Activated CD4-positive, alpha-beta T cell treated with anti-CD3 and anti-CD28 coated beads, Interleukin-2, amount 10 ng/mL, durations not matched to agents 7 days and 5 days (primary cell): ENCODE measurements around the gene BCL2. TPM values are rescaled to one million over a fixed set of nuclear protein-coding genes. Genes with fewer than 3 reads are reported as not detected.
"Not testable (repeated sequence)": the region's sequence is repeated elsewhere in the genome, so short reads cannot be mapped to it uniquely, and the experiment has no call there.

Experiments
- CTCF ChIA-PET: fragments of 350-600 bp; sonication (Branson Sonifier 250); formaldehyde crosslinking; loops from one replicate; lab custom pipeline; 2021; ENCODE audit warnings: antibody characterized with exemption; lab: Charles Lee
- POLR2A ChIA-PET: fragments of 350-600 bp; sonication (Branson Sonifier 250); formaldehyde crosslinking; loops from one replicate; lab custom pipeline; 2021; ENCODE audit warnings: antibody characterized with exemption; lab: Charles Lee
- DNase-seq: peaks from one replicate; pipeline ENCODE4 v3.0.0-alpha.2; 2020
- H3K27ac Mint-ChIP-seq: one replicate; pipeline ENCODE4 v1.8.0; 2021; ENCODE audit warnings: mild to moderate bottlenecking, moderate library complexity, mixed read lengths
- H3K27me3 Mint-ChIP-seq: one replicate; pipeline ENCODE4 v1.8.0; 2021; ENCODE audit warnings: mixed read lengths
- H3K36me3 Mint-ChIP-seq: one replicate; pipeline ENCODE4 v1.8.0; 2021; ENCODE audit warnings: low read depth, mixed read lengths
- H3K4me1 Mint-ChIP-seq: one replicate; pipeline ENCODE4 v1.8.0; 2021; ENCODE audit warnings: mixed read lengths
- H3K4me3 Mint-ChIP-seq: one replicate; pipeline ENCODE4 v1.8.0; 2021; ENCODE audit warnings: mild to moderate bottlenecking, moderate library complexity, mixed read lengths
- H3K9me3 Mint-ChIP-seq: one replicate; pipeline ENCODE4 v1.8.0; 2021; ENCODE audit warnings: mixed read lengths
- total RNA-seq, 2 experiments: library from RNA; stranded (reverse); gene quantifications; one replicate each; pipeline ENCODE4 v1.2.3, GENCODE V29; 2021

Gene BCL2
- total RNA-seq, 2 experiments from 2014 or later, result 113 to 119 TPM

DNA sequence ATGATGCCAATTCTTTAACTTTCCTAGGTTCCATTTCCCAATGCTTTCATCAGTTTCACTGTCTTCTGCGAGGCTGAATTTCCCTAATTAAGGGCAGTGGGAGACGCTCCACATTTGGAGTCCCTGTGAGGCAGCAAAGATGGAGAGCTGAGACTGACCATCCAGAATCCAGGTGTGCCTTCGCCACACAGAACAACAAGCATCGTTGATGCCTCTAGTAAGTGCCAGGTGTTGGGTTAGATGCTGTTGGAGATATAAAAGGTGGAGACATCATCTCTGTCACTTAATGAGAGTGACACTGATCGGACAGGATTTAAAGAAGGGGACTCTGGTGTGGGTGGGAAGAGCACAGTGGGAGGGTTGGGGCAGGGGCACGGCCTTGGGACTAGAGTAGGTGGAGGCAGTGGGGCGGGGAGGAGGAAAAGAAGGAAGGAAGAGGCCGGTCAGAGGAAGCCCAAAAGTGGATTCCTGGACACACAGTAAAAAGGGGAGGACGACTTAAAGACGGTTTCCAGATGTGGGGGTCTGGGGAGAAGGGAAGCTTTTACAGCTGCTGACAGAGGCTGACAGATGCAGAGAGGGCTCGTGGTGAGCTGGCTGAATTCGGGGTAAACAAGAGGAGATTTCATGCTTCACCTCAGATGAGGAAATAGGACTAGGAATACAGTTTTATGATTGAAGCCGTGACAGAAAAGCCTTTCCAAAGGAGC, 113.0 kb downstream of the BCL2 start:
- Mint-ChIP-seq H3K4me3 (peak overlapping the region; percentile 70), H3K27ac (peak overlapping the region; percentile 93), H3K9me3 (no peaks in the 10 kb centered on the region), H3K4me1 (peaks cover 93% of the 10 kb centered on the region), H3K27me3 (no peaks in the 10 kb centered on the region), H3K36me3 (peaks cover 81% of the 10 kb centered on the region)
- ChIA-PET CTCF (interaction anchor here (1.1 to 2.6 kb wide), 2 partner anchors 78 to 111 kb away, joined by 3 to 10 read pairs; no protein-coding TSS in a partner anchor), POLR2A (no interaction called here)
- DNase-seq, result no peak

DNA sequence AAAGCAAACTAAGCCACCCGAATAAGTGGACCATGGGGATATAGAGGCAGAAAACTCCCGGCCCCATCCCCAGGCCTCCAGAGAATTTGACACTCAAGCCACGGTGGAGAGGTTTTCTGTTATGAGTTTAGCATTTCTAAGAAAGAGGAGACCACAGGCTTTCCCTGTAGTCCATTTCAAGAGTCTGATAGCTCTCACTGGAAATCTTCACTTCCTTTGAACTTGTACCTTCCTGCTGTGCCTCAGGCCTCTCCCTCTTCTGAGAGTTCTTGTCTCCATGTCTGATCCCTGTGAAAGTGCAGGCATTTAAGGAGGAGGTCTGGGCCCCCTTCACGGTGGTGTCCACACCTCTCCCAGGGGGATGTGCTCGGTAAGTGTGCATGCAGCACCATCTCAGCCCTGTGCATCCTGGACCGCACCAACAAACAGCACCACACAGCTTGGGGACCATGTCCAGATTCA, 113.7 kb downstream of the BCL2 start:
- POLR2A ChIA-PET, result no interaction called here
- peaks cover 74% of the 10 kb centered on the region for H3K36me3 Mint-ChIP-seq
- no peaks in the 10 kb centered on the region for H3K27me3 Mint-ChIP-seq
- CTCF ChIA-PET, result interaction anchor here (1.1 to 2.6 kb wide), 3 partner anchors 16 to 112 kb away, joined by 3 to 10 read pairs (median 3); no protein-coding TSS in a partner anchor
- H3K9me3 Mint-ChIP-seq, result no peaks in the 10 kb centered on the region
- H3K27ac Mint-ChIP-seq, result peak overlapping the region; percentile 93
- no peak for DNase-seq
- H3K4me1 Mint-ChIP-seq, result peaks cover 93% of the 10 kb centered on the region
- peak overlapping the region; percentile 70 for H3K4me3 Mint-ChIP-seq

DNA sequence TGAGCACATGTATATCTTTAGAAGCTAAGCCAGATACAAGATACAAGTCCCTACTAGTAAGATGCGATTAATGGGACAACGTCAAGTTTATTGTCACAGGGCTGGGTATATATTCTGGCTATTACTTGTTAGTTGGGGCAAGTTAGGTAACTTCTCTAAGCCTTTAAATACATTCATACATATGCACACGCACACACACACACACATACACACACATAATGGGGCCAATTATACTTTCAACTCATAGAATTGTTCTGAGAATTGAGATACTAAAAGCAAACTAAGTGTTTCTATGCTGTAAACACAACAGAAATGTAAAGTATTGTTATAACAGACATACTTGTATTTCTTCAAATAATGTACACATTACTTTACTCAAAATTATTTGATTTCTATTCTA, 116.1 kb downstream of the BCL2 start:
- ChIA-PET CTCF (interaction anchor here (1.6 to 1.7 kb wide), 3 partner anchors 22 to 235 kb away, joined by 4 to 8 read pairs (median 5); no protein-coding TSS in a partner anchor), POLR2A (no interaction called here)
- Mint-ChIP-seq H3K27ac (no peak overlapping the region), H3K4me3 (no peak overlapping the region), H3K36me3 (peaks cover 53% of the 10 kb centered on the region), H3K27me3 (no peaks in the 10 kb centered on the region), H3K4me1 (peaks cover 74% of the 10 kb centered on the region), H3K9me3 (no peaks in the 10 kb centered on the region)
- no peak for DNase-seq

DNA sequence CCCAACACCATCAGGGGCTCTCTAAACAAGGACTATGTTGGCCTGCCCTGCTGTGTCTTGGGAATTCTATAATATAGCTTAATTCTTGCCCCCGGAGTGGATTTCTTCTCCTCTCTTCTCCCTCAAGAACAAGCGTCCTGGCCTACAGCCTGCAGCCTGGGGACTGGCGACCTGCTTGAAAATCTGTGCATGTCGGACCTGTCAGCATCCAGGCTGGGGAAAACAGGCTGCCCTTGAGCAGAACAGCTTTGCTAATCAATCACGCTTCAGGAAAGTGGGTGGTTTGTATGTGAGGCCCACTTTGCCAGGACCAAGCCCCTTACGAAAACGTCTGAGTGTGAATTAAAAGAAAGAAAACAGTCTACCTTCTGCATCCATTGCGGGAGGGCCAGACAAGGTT, 116.7 kb downstream of the BCL2 start:
- Mint-ChIP-seq H3K4me1 (peaks cover 67% of the 10 kb centered on the region), H3K27ac (no peak overlapping the region), H3K27me3 (no peaks in the 10 kb centered on the region), H3K36me3 (peaks cover 48% of the 10 kb centered on the region), H3K9me3 (no peaks in the 10 kb centered on the region), H3K4me3 (no peak overlapping the region)
- no peak for DNase-seq
- ChIA-PET POLR2A (interaction anchor here (0.6 kb wide), 1 partner anchor 68 kb away, joined by 3 read pairs; no protein-coding TSS in a partner anchor), CTCF (interaction anchor here (1.7 kb wide), 2 partner anchors 116 to 236 kb away, joined by 4 to 8 read pairs; no protein-coding TSS in a partner anchor)

DNA sequence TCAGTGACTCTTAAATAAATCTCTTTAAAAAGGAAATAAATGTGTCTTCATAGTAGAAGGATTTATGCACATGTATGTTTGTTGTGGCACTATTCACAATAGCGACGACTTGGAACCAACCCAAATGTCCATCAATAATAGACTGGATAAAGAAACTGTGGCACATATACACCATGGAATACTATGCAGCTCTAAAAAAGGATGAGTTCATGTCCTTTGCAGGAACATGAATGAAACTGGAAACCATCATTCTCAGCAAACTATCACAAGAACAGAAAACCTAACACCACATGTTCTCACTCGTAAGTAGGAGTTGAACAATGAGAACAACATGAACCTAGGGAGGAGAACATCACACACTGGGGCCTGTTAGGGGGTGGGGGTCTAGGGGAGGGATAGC, 118.1 kb downstream of the BCL2 start:
- H3K9me3 Mint-ChIP-seq, H3K27me3 Mint-ChIP-seq, POLR2A ChIA-PET, H3K4me3 Mint-ChIP-seq, DNase-seq: not testable (repeated sequence)
- Mint-ChIP-seq H3K36me3 (peaks cover 43% of the 10 kb centered on the region), H3K27ac (peak overlapping the region; percentile 3), H3K4me1 (peaks cover 55% of the 10 kb centered on the region)
- CTCF ChIA-PET, result interaction anchor here (1.8 kb wide), 1 partner anchor 116 kb away, joined by 6 read pairs; no protein-coding TSS in a partner anchor

DNA sequence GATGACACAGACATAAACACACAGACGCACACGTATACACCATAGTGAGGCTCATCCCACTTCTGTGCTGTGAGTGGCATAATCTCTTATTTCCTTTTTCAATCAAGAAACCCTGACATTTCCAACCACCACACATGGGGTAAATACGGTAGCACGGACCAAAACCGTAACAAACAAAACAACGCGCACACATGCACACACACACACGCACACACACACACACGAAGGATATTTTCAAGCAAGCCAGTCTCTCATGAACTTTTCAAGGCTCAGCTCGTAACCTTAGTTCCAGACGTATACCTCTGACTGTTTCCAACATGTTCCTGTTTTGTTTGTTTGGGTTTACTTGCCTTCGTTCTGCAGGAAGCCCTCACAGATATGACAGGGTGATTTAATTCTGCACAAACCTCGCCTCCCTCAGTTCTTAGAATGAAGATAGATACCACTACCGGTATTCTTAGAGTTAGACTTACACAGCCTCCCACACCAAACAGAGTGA, 119.8 kb downstream of the BCL2 start:
- Mint-ChIP-seq H3K27ac (no peak overlapping the region), H3K27me3 (no peaks in the 10 kb centered on the region), H3K4me1 (peaks cover 46% of the 10 kb centered on the region), H3K36me3 (peaks cover 29% of the 10 kb centered on the region), H3K4me3 (no peak overlapping the region), H3K9me3 (no peaks in the 10 kb centered on the region)
- ChIA-PET CTCF (interaction anchor here (0.7 to 1.8 kb wide), 3 partner anchors 28 to 118 kb away, joined by 3 to 6 read pairs (median 3); no protein-coding TSS in a partner anchor), POLR2A (interaction anchor here (0.5 kb wide), 1 partner anchor 25 kb away, joined by 3 read pairs; no protein-coding TSS in a partner anchor)
- DNase-seq, result peak; percentile 78

DNA sequence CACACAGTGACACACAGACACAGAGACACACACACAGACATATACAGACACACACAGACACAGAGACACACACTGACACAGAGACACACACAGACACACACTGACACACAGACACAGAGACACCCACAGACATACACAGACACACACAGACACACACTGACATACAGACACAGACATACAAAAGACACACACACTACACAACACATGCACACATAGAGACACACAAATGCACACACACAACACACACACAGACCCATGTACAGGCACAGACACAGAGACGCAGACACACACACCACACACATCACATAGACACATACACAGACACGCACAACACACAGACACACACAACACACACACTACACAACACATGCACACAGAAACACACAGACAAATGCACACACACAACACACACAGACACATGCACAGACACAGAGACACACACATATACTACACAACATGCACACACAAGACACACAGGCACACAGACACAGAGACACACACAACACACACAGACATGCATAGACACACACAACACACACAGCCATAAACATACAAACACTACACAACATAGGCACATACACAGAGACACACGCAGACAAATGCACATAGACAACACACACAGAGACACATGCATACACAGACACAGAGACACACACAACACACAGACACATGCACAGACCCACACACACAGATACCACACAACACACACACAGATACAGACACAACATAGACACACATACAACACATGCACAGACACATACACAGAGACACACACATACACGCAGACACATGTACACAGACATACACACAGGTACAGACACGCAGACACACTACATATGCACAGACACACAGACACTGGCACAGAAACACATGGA, 120.5 kb downstream of the BCL2 start:
- peaks cover 40% of the 10 kb centered on the region for H3K4me1 Mint-ChIP-seq
- H3K36me3 Mint-ChIP-seq, result peaks cover 22% of the 10 kb centered on the region
- no peaks in the 10 kb centered on the region for H3K9me3 Mint-ChIP-seq
- no peaks in the 10 kb centered on the region for H3K27me3 Mint-ChIP-seq
- POLR2A ChIA-PET, result interaction anchor here (0.5 kb wide), 1 partner anchor 26 kb away, joined by 3 read pairs; no protein-coding TSS in a partner anchor
- CTCF ChIA-PET, result no interaction called here
- DNase-seq, result no peak
- H3K4me3 Mint-ChIP-seq, result no peak overlapping the region
- H3K27ac Mint-ChIP-seq, result no peak overlapping the region

DNA sequence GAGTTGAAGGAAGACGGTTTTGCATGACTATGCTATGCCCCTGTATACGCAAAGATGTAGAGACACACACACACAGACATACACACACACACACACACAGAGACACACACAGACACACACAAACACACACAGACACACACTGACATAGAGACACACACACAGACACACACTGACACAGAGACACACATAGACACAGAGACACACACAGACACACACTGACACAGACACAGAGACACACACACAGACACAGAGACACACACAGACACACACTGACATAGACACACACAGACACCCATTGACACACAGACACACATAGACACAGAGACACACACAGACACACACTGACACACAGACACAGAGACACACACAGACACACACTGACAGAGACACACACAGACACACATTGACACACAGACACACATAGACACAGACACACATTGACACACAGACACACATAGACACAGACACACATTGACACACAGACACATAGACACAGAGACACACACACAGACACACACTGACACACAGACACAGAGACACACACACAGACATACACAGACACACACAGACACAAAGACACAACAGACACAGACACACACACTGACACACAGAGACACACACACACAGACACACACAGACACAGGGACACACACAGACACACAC, 121.3 kb downstream of the BCL2 start:
- Mint-ChIP-seq H3K9me3 (no peaks in the 10 kb centered on the region), H3K4me1 (peaks cover 36% of the 10 kb centered on the region), H3K36me3 (peaks cover 19% of the 10 kb centered on the region), H3K27ac (no peak overlapping the region), H3K4me3 (no peak overlapping the region), H3K27me3 (no peaks in the 10 kb centered on the region)
- POLR2A ChIA-PET, result no interaction called here
- CTCF ChIA-PET, result interaction anchor here (0.5 to 2.2 kb wide), 3 partner anchors 12 to 17 kb away, joined by 3 to 10 read pairs (median 3); no protein-coding TSS in a partner anchor
- no peak for DNase-seq

DNA sequence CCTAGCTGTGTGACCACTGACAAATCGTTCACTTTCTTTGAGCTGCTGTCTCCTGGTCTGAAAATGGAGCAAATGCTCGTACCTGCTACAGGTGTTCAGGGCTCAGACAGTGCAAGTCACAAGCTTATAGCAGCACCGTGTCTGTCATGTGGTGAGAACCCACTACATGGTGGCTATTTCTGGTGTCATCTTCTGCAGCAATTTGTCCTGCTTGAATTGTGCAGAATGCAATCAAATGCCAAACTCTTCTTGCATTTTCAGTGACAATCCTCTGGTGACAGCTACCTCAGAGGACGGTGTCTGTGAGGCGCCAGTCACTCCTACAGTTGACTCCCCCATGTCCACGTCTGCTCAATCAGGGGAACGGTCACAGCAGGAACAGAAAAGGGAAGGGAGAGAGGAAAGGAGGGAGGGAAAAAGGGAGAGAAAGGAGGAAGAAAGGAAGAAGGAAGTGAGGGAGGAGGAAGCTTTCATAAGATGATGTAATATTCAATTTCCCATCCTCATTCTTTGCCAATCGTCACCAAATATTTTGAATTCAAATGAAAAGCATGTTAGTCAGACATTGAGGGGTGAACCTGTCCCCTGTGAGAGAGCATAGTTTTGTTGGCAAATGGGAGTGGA, 122.2 kb downstream of the BCL2 start:
- POLR2A ChIA-PET, result interaction anchor here (0.7 kb wide), 1 partner anchor 181 kb away, joined by 4 read pairs; no protein-coding TSS in a partner anchor
- Mint-ChIP-seq H3K27me3 (no peaks in the 10 kb centered on the region), H3K27ac (no peak overlapping the region), H3K9me3 (no peaks in the 10 kb centered on the region), H3K4me3 (no peak overlapping the region), H3K36me3 (peaks cover 22% of the 10 kb centered on the region), H3K4me1 (peaks cover 36% of the 10 kb centered on the region)
- CTCF ChIA-PET, result interaction anchor here (0.8 to 2.9 kb wide), 8 partner anchors 11 to 121 kb away, joined by 3 to 10 read pairs (median 4); no protein-coding TSS in a partner anchor
- DNase-seq, result peak; percentile 36

DNA sequence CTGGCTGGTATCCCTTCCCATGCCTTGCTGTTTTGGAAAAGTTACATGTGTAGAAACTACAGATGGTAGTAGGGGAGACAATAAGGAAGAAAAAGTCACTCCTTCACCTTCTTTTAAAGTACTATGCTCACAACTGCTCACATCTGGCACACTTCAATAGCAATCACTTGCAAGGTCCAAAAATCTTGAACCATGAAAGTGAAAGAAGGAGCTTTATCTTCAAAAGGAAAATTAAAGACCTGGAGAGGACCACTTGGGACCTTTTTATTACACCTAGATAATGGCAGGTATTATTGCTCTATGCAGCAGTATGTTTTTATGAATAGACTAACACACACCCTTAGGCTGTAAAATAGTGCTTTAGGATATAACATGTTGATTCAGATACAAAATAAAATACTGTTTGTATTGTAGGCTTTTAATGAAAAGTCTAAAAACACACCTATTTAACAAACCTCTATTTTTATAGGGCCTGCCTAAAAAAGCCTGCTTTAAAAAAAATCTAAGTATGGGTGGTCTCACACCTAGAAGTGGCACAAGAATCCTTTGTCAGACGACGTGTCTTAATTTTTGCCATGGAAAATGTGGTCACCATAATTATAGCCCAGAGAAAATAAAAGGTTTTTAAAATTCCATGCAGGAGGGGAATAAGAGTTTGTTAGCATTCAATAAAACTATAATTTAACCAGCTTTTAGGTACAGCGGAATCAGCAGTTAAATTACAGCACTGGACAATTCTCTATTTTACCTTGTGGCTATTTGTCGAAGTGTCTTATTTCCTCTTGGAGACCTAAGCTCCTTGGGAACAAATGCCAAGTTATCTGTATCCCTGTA, 124.0 kb downstream of the BCL2 start:
- H3K4me3 Mint-ChIP-seq, result no peak overlapping the region
- POLR2A ChIA-PET, result no interaction called here
- CTCF ChIA-PET, result interaction anchor here (1.0 to 2.9 kb wide), 8 partner anchors 9 to 324 kb away, joined by 3 to 10 read pairs (median 4); no protein-coding TSS in a partner anchor
- H3K4me1 Mint-ChIP-seq, result peaks cover 32% of the 10 kb centered on the region
- no peak for DNase-seq
- no peaks in the 10 kb centered on the region for H3K27me3 Mint-ChIP-seq
- no peaks in the 10 kb centered on the region for H3K9me3 Mint-ChIP-seq
- peak overlapping the region; percentile 46 for H3K27ac Mint-ChIP-seq
- peaks cover 31% of the 10 kb centered on the region for H3K36me3 Mint-ChIP-seq

DNA sequence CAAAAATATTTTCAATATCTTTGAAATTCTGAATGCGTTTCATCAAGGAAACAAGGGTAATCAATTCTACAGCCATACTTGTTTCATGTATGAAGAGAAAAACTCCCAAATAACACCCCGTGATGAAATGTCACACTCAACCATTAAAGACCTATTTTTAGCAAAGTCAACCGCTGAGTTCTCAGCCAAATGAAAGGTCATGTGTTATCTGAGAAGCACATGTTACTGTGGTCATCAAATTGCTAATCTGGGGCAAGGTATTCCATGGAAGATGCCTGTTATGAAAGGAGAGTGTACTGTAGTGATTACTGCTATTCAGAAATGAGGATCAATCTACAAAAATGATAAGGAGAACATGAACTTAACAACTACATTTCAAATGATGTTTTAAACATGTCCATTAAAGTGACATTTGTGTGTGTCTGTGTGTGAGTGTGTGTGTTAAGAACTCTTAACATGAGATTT, 126.7 kb downstream of the BCL2 start:
- Mint-ChIP-seq H3K4me1 (peaks cover 49% of the 10 kb centered on the region), H3K4me3 (no peak overlapping the region), H3K27me3 (no peaks in the 10 kb centered on the region), H3K36me3 (peaks cover 40% of the 10 kb centered on the region), H3K9me3 (no peaks in the 10 kb centered on the region), H3K27ac (peak overlapping the region; percentile 2)
- no peak for DNase-seq
- ChIA-PET POLR2A (no interaction called here), CTCF (no interaction called here)
